Hepatocyte (in vitro differentiated cells): ENCODE results near the gene GAA. TPM values are rescaled to one million over a fixed set of nuclear protein-coding genes. Genes with fewer than 3 reads are reported as not detected.
A peak's percentile ranks its signal among the peaks of the same experiment; 100 is the strongest.

Experiments
- DNase-seq: peaks from one replicate; pipeline ENCODE4 v3.0.0-alpha.2; 2016; ENCODE audit warnings: low spot score
- H2AFZ ChIP-seq: fragments of 200-600 bp; sonication (generic); 2 replicates; pipeline ENCODE4 v1.6.0; 2016; ENCODE audit warnings: antibody characterized with exemption, mild to moderate bottlenecking
- H3K27ac ChIP-seq: fragments of 200-600 bp; sonication (generic); 2 replicates; pipeline ENCODE4 v1.5.1; 2016; ENCODE audit warnings: mild to moderate bottlenecking
- H3K27me3 ChIP-seq: fragments of 200-600 bp; sonication (generic); 2 replicates; pipeline ENCODE4 v1.6.1; 2016
- H3K36me3 ChIP-seq: fragments of 200-600 bp; sonication (generic); replicated peaks from 2 replicates; pipeline ENCODE4 v1.5.1; 2016; ENCODE audit warnings: low read depth; ENCODE audit not compliant: insufficient read depth
- H3K4me1 ChIP-seq: fragments of 200-600 bp; sonication (generic); 2 replicates; pipeline ENCODE4 v1.5.1; 2016; ENCODE audit warnings: mild to moderate bottlenecking, moderate library complexity; ENCODE audit not compliant: insufficient read depth
- H3K4me2 ChIP-seq: fragments of 200-600 bp; sonication (generic); 2 replicates; pipeline ENCODE4 v1.6.0; 2016
- H3K4me3 ChIP-seq: fragments of 200-600 bp; sonication (generic); 2 replicates; pipeline ENCODE4 v1.5.1; 2016; ENCODE audit warnings: mild to moderate bottlenecking
- H3K79me2 ChIP-seq: fragments of 200-600 bp; sonication (generic); 2 replicates; pipeline ENCODE4 v1.6.0; 2017; ENCODE audit warnings: mild to moderate bottlenecking
- H3K9me2 ChIP-seq: fragments of 200-600 bp; sonication (generic); replicated peaks from 2 replicates; pipeline ENCODE4 v1.6.0; 2017; ENCODE audit warnings: mild to moderate bottlenecking; ENCODE audit not compliant: insufficient read depth
- H3K9me3 ChIP-seq: fragments of 200-600 bp; sonication (generic); 2 replicates; pipeline ENCODE4 v1.5.1; 2016; ENCODE audit warnings: low read depth, mild to moderate bottlenecking
- H4K20me1 ChIP-seq: fragments of 200-600 bp; sonication (generic); 2 replicates; pipeline ENCODE4 v1.6.0; 2016; ENCODE audit warnings: mild to moderate bottlenecking; ENCODE audit not compliant: insufficient read depth, poor library complexity, severe bottlenecking
- CTCF ChIP-seq: fragments of 200-600 bp; sonication (generic); IDR thresholded peaks from 2 replicates; pipeline ENCODE4 v1.5.1; 2016; ENCODE audit warnings: antibody characterized with exemption, mild to moderate bottlenecking; ENCODE audit not compliant: poor library complexity
- EZH2 ChIP-seq: fragments of 200-600 bp; sonication (generic); IDR thresholded peaks from 2 replicates; pipeline ENCODE4 v1.6.1; 2016; ENCODE audit warnings: antibody characterized with exemption, mild to moderate bottlenecking, borderline replicate concordance
- EZH2phosphoT487 ChIP-seq: fragments of 200-600 bp; sonication (generic); IDR thresholded peaks from one replicate; pipeline ENCODE4 v1.6.1; 2018; ENCODE audit warnings: antibody characterized with exemption, mild to moderate bottlenecking, low read depth, moderate library complexity; ENCODE audit not compliant: unreplicated experiment, severe bottlenecking
- WGBS: methylation state at CpG from one replicate; pipeline ENCODE4 v1.1.6; 2016; ENCODE audit warnings: low lambda C conversion rate; ENCODE audit errors: missing lambda C conversion rate; 5-methylcytosine and 5-hydroxymethylcytosine counted together
- polyA plus RNA-seq: library from polyadenylated mRNA; unstranded; fragments of >200 nt; fragmentation: Nextera tagmentation; extraction: Ambion mirVana; gene quantifications from 2 replicates; pipeline ENCODE4 v1.2.1, GENCODE V29; 2016
- total RNA-seq: library from RNA; depleted of rRNA; stranded (reverse); fragments of >200 nt; gene quantifications from 2 replicates; pipeline ENCODE4 v1.2.3, GENCODE V29; 2014

The GAA gene
- total and polyA plus RNA-seq, 2 experiments from 2014 or later = 37.1 to 43.1 TPM

GRCh38 chr17:80097127-80097621 lies 4.2 kb upstream of the GAA start:
- TF ChIP-seq EZH2phosphoT487 (no peak), EZH2 (no peak), CTCF (no peak)
- 88% methylated on average over 17 of the region's 17 CpGs for WGBS

GRCh38 chr17:80097844-80098691 lies 3.3 kb upstream of the GAA start:
- Histone ChIP-seq H3K27ac (no peak overlapping the region), H3K36me3 (no peaks in the 10 kb centered on the region), H3K4me2 (no peak overlapping the region), H3K27me3 (no peaks in the 10 kb centered on the region), H4K20me1 (no peaks in the 10 kb centered on the region), H3K9me2 (no peaks in the 10 kb centered on the region), H3K4me1 (peaks cover 7% of the 10 kb centered on the region), H2AFZ (no peak overlapping the region), H3K9me3 (no peaks in the 10 kb centered on the region), H3K79me2 (no peaks in the 10 kb centered on the region), H3K4me3 (no peak overlapping the region)
- 95% methylated on average over 23 of the region's 23 CpGs for WGBS
- DNase-seq = peak; percentile 3
- TF ChIP-seq CTCF (no peak), EZH2phosphoT487 (no peak), EZH2 (no peak)

More at GRCh38 chr17:80097127-80097621, 4.2 kb upstream of the GAA start:
- H3K27me3 ChIP-seq = no peaks in the 10 kb centered on the region
- no peak overlapping the region for H3K4me3 ChIP-seq
- no peaks in the 10 kb centered on the region for H3K79me2 ChIP-seq
- H3K27ac ChIP-seq = no peak overlapping the region
- no peaks in the 10 kb centered on the region for H3K9me3 ChIP-seq
- no peaks in the 10 kb centered on the region for H4K20me1 ChIP-seq
- peaks cover 3% of the 10 kb centered on the region for H3K4me1 ChIP-seq
- no peak overlapping the region for H2AFZ ChIP-seq
- no peak overlapping the region for H3K4me2 ChIP-seq
- no peaks in the 10 kb centered on the region for H3K9me2 ChIP-seq
- no peak for DNase-seq
- H3K36me3 ChIP-seq = no peaks in the 10 kb centered on the region

- H2AFZ ChIP-seq = no peak overlapping the region
- H3K9me2 ChIP-seq = no peaks in the 10 kb centered on the region
- H3K79me2 ChIP-seq = no peaks in the 10 kb centered on the region
- DNase-seq = peak; percentile 5
- no peaks in the 10 kb centered on the region for H3K36me3 ChIP-seq
- whole genome bisulfite sequencing = 94% methylated on average over 27 of the region's 27 CpGs
- no peaks in the 10 kb centered on the region for H3K9me3 ChIP-seq
- no peaks in the 10 kb centered on the region for H4K20me1 ChIP-seq
- H3K4me2 ChIP-seq = no peak overlapping the region
- H3K4me1 ChIP-seq = peaks cover 7% of the 10 kb centered on the region
- H3K27ac ChIP-seq = no peak overlapping the region
- H3K27me3 ChIP-seq = no peaks in the 10 kb centered on the region
- no peak for TF ChIP-seq EZH2phosphoT487
- TF ChIP-seq EZH2 = no peak
- no peak for TF ChIP-seq CTCF
- no peak overlapping the region for H3K4me3 ChIP-seq
Measured at GRCh38 chr17:80099291-80100034, 1.9 kb upstream of the GAA start.
